Right atrium auricular region (tissue), 2 donors: Measurements from ENCODE around the gene PRKCH. TPM values are rescaled to one million over a fixed set of nuclear protein-coding genes. Genes with fewer than 3 reads are reported as not detected.

Experiments
- DNase-seq: peaks from one replicate; pipeline ENCODE4 v3.0.0-alpha.2; 2019; ENCODE audit warnings: low spot score
- H3K27ac ChIP-seq, 2 donors: fragments of 200-600 bp; sonication (generic); 1 replicate in 1 of 2; 2 replicates in 1 of 2; pipeline ENCODE4 v1.5.1; 2016 to 2019
- H3K27me3 ChIP-seq, 2 donors: fragments of 200-600 bp; sonication (generic); one replicate each; pipeline versions ENCODE4 v1.5.1 to v1.6.0; 2017 to 2019
- H3K36me3 ChIP-seq: fragments of 200-600 bp; sonication (generic); one replicate; pipeline ENCODE4 v1.5.1; 2016
- H3K4me1 ChIP-seq, 2 donors: fragments of 200-600 bp; sonication (generic); one replicate each; pipeline versions ENCODE4 v1.5.1 to v1.6.0; 2017 to 2019
- H3K4me3 ChIP-seq, 2 donors: fragments of 200-600 bp; sonication (generic); 1 replicate in 1 of 2; 2 replicates in 1 of 2; pipeline ENCODE4 v1.5.1; 2017 to 2019; ENCODE audit warnings: mild to moderate bottlenecking in 1 of 2, moderate library complexity in 1 of 2
- H3K9me3 ChIP-seq, 2 donors: fragments of 200-600 bp; sonication (generic); one replicate each; pipeline ENCODE4 v1.5.1; 2019
- CTCF ChIP-seq, 2 donors: fragments of 200-600 bp; sonication (generic); IDR thresholded peaks; one replicate each; pipeline ENCODE4 v1.5.1; 2019; ENCODE audit warnings: antibody characterized with exemption in 2 of 2
- total RNA-seq, 2 donors: library from RNA; depleted of rRNA; stranded (reverse); fragments of >200 nt; gene quantifications; one replicate each; pipeline ENCODE4 v1.1.0, GENCODE V29; 2016

The PRKCH gene
- total RNA-seq, 2 donors from 2014 or later: 24.9 to 40.3 TPM

GRCh38 chr14:61417883-61418455 lies 96.6 kb downstream of the PRKCH start:
- Histone ChIP-seq H3K4me1 (peaks cover 0 to 47% of the 10 kb centered on the region in 2 donors), H3K36me3 (no peaks in the 10 kb centered on the region), H3K27ac (peak overlapping the region in 1 of 2 donors; percentile 53), H3K27me3 (no peaks in the 10 kb centered on the region), H3K4me3 (no peak overlapping the region), H3K9me3 (no peaks in the 10 kb centered on the region)
- DNase-seq: no peak
- no peak for TF ChIP-seq CTCF (IDR thresholded peaks at IDR 0.05)

DNA sequence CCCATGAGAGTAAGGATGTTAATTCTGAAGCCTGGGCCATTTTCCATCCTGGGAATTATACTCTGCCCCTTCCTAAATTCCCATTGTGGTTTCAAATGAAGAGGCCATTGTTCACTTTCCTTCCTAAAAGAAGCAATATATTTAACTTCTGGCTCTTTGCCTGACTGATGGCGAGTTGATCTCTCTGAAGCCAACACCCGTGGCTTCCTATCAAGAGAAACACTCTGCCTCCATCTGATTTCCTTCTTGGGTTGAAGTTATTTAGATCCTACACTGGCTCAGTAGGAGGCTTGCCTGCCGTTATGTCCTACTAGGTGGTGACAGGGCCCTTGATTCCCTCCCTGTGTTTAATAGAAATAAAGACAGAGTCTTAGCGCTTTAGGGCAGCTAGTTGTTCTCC lies 97.4 kb downstream of the PRKCH start:
- peak overlapping the region in 1 of 2 donors; percentile 53 for H3K27ac ChIP-seq
- no peak overlapping the region for H3K4me3 ChIP-seq
- peaks cover 0 to 47% of the 10 kb centered on the region in 2 donors for H3K4me1 ChIP-seq
- H3K36me3 ChIP-seq: no peaks in the 10 kb centered on the region
- H3K9me3 ChIP-seq: no peaks in the 10 kb centered on the region
- no peak for DNase-seq
- no peak for TF ChIP-seq CTCF (IDR thresholded peaks at IDR 0.05)
- H3K27me3 ChIP-seq: no peaks in the 10 kb centered on the region

GRCh38 chr14:61419201-61419600 lies 97.8 kb downstream of the PRKCH start:
- TF ChIP-seq CTCF (IDR thresholded peaks at IDR 0.05): no peak
- no peaks in the 10 kb centered on the region for H3K27me3 ChIP-seq
- no peaks in the 10 kb centered on the region for H3K9me3 ChIP-seq
- peaks cover 0 to 47% of the 10 kb centered on the region in 2 donors for H3K4me1 ChIP-seq
- H3K27ac ChIP-seq: peak overlapping the region in 1 of 2 donors; percentile 53
- no peaks in the 10 kb centered on the region for H3K36me3 ChIP-seq
- DNase-seq: no peak
- no peak overlapping the region for H3K4me3 ChIP-seq

DNA sequence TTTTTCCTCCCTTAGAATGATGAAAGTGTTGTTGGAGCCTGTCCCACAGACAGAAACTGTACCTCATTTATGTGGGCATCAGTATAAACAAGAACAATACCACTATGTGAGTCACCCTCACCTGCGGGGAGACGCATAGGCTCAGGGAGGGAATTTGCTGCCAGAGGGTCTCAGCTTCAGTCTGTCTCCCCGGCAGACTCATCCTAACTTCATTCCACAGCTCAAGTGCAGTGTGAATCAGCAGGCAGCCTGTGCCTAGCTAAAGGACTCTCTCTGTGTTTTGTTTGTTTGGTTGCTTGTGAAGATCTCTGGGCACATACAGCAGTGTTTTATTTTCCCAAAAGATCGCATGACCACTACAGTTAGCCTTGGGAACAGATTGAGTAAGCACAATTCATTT lies 98.9 kb downstream of the PRKCH start:
- no peak for DNase-seq
- TF ChIP-seq CTCF (IDR thresholded peaks at IDR 0.05): no peak
- H3K27ac ChIP-seq: peak overlapping the region in 1 of 2 donors; percentile 53
- no peaks in the 10 kb centered on the region for H3K9me3 ChIP-seq
- peaks cover 0 to 47% of the 10 kb centered on the region in 2 donors for H3K4me1 ChIP-seq
- no peak overlapping the region for H3K4me3 ChIP-seq
- no peaks in the 10 kb centered on the region for H3K27me3 ChIP-seq
- H3K36me3 ChIP-seq: no peaks in the 10 kb centered on the region

DNA sequence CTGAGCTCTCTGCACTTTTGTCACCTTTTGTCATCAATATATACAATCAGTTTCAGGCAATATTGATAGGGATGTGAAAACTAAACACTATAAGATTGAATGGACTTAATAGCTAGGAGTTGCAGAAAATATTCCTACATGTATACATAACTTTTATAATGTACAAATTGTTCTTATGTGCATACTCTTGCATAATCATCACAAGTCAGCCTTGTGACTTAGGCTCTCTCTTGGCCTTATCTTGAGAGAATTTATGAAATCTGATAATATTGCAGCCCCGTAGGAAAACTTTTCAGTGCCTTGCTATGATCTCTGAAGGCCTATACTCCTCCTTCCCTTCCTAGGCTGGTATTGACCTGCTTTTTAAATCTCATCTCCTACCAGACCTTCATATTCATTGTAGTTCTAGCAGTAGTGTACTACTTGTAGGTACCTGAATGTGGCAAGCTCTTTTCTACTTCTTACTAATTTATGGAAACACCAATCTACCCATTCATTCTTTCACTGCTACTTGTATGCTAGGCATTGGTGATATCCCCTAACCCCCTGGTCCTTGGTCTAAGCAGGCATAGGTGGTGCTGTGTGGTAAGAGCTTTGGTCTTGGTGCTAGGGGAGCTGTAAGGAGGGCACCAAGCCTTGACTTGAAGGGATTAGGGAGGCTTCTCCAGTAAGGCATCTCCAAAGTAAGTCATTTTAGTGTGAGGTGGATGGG lies 100.0 kb downstream of the PRKCH start:
- no peak overlapping the region for H3K4me3 ChIP-seq
- DNase-seq: no peak
- no peaks in the 10 kb centered on the region for H3K27me3 ChIP-seq
- H3K9me3 ChIP-seq: no peaks in the 10 kb centered on the region
- TF ChIP-seq CTCF (IDR thresholded peaks at IDR 0.05): no peak
- H3K27ac ChIP-seq: no peak overlapping the region
- peaks cover 0 to 47% of the 10 kb centered on the region in 2 donors for H3K4me1 ChIP-seq
- H3K36me3 ChIP-seq: no peaks in the 10 kb centered on the region
